GM18868 (cell line): ENCODE results near the gene WSCD1.

Source experiments
- ATAC-seq: cut with Tn5 transposase; IDR thresholded peaks from one replicate; pipeline ENCODE4 v1.9.1; 2021; ENCODE audit warnings: mild to moderate bottlenecking, moderate library complexity; ENCODE audit not compliant: unreplicated experiment

Gene WSCD1

GRCh38 chr17:6057562-6057961, 12.6 kb upstream of the WSCD1 start:
- ATAC-seq, result no peak

- no peak for ATAC-seq
Measured at GRCh38 chr17:6059406-6059805, 10.8 kb upstream of the WSCD1 start.

GRCh38 chr17:6061290-6061689, 8.9 kb upstream of the WSCD1 start:
- no peak for ATAC-seq

- no peak for ATAC-seq
Measured at GRCh38 chr17:6064868-6065267, 5.3 kb upstream of the WSCD1 start.

GRCh38 chr17:6065351-6065750, 4.8 kb upstream of the WSCD1 start:
- no peak for ATAC-seq

- ATAC-seq, result no peak
Measured at GRCh38 chr17:6066183-6066948, 3.8 kb upstream of the WSCD1 start.

GRCh38 chr17:6067060-6067459, 3.1 kb upstream of the WSCD1 start:
- ATAC-seq, result no peak

GRCh38 chr17:6070430-6070912, 292 bp downstream of the WSCD1 start:
- no peak for ATAC-seq

GRCh38 chr17:6070913-6071511, 833 bp downstream of the WSCD1 start:
- ATAC-seq, result no peak

GRCh38 chr17:6071528-6072065, 1.4 kb downstream of the WSCD1 start:
- no peak for ATAC-seq

GRCh38 chr17:6072157-6072556, 2.0 kb downstream of the WSCD1 start:
- ATAC-seq, result no peak

- no peak for ATAC-seq
Measured at GRCh38 chr17:6072611-6073010, 2.4 kb downstream of the WSCD1 start.

GRCh38 chr17:6073620-6074019, 3.4 kb downstream of the WSCD1 start:
- no peak for ATAC-seq

GRCh38 chr17:6075050-6075449, 4.9 kb downstream of the WSCD1 start:
- ATAC-seq, result no peak

- no peak for ATAC-seq
Measured at GRCh38 chr17:6075845-6076244, 5.7 kb downstream of the WSCD1 start.

GRCh38 chr17:6077752-6078151, 7.6 kb downstream of the WSCD1 start:
- no peak for ATAC-seq

GRCh38 chr17:6078458-6078871, 8.3 kb downstream of the WSCD1 start:
- ATAC-seq, result no peak

- no peak for ATAC-seq
Measured at GRCh38 chr17:6079155-6079888, 9.1 kb downstream of the WSCD1 start.

GRCh38 chr17:6079960-6080359, 9.8 kb downstream of the WSCD1 start:
- ATAC-seq, result no peak

GRCh38 chr17:6080711-6081430, 10.7 kb downstream of the WSCD1 start:
- no peak for ATAC-seq

- ATAC-seq, result no peak
Measured at GRCh38 chr17:6082335-6082734, 12.2 kb downstream of the WSCD1 start.
